Aorta (tissue), 5 donors: ENCODE measurements around the gene B4GALNT1. TPM values are rescaled to one million over a fixed set of nuclear protein-coding genes. Genes with fewer than 3 reads are reported as not detected.

ENCODE experiments used
- ATAC-seq: fragments of 200-7000 bp; cut with Tn5 transposase; one replicate; pipeline ENCODE4 v1.9.1; 2022; ENCODE audit warnings: moderate library complexity; ENCODE audit not compliant: low FRiP score
- DNase-seq, 2 donors: peaks; one replicate each; pipeline ENCODE4 v3.0.0-alpha.2; 2020
- H3K27ac ChIP-seq, 2 donors: one replicate each; pipeline ENCODE4 v1.5.1; 2013; ENCODE audit warnings: low read length in 2 of 2, mild to moderate bottlenecking in 2 of 2, moderate library complexity in 2 of 2, control low read depth in 1 of 2, inconsistent platforms in 1 of 2, low read depth in 1 of 2
- H3K27me3 ChIP-seq, 2 donors: one replicate each; pipeline ENCODE4 v1.6.1; 2013; ENCODE audit warnings: control low read depth in 1 of 2, low read length in 1 of 2, mild to moderate bottlenecking in 1 of 2, moderate library complexity in 1 of 2; ENCODE audit not compliant: insufficient read depth in 2 of 2, control insufficient read depth in 1 of 2
- H3K36me3 ChIP-seq, 2 donors: one replicate each; pipeline ENCODE4 v1.6.1; 2013; ENCODE audit warnings: control low read depth in 1 of 2, low read length in 1 of 2, mild to moderate bottlenecking in 1 of 2; ENCODE audit not compliant: insufficient read depth in 2 of 2, control insufficient read depth in 1 of 2
- H3K4me1 ChIP-seq, 2 donors: one replicate each; pipeline ENCODE4 v1.6.1; 2013; ENCODE audit warnings: low read length in 2 of 2, control low read depth in 1 of 2, mild to moderate bottlenecking in 1 of 2, moderate library complexity in 1 of 2; ENCODE audit not compliant: insufficient read depth in 2 of 2, control insufficient read depth in 1 of 2
- H3K4me3 ChIP-seq, 2 donors: one replicate each; pipeline ENCODE4 v1.5.1; 2013; ENCODE audit warnings: low read length in 2 of 2, control low read depth in 1 of 2, mild to moderate bottlenecking in 1 of 2
- H3K9me3 ChIP-seq: one replicate; pipeline ENCODE4 v1.6.1; 2013; ENCODE audit warnings: mild to moderate bottlenecking, low read length; ENCODE audit not compliant: control insufficient read depth
- WGBS, 2 donors: extraction: QIAGEN DNeasy Blood & Tissue Kit; methylation state at CpG; one replicate each; pipeline ENCODE4 v1.1.7; 2013; 5-methylcytosine and 5-hydroxymethylcytosine counted together
- intact Hi-C, 2 donors: fragments of 100-400 bp; cut with DNase I; formaldehyde crosslinking; loops; one replicate each; pipeline versions ENCODE4 v1.14.2 to v1.15.0; 2022
- polyA plus RNA-seq, 2 donors: library from polyadenylated mRNA; stranded (reverse); fragments of 200-250 nt; gene quantifications; one replicate each; pipeline ENCODE4 v1.2.3, GENCODE V29; 2013
- total RNA-seq, 2 donors: library from RNA; stranded (reverse); fragmentation: NEBNext Ultra II Directional; extraction: Animal tissue kit (Norgen Biotek cat#: 25700); gene quantifications; one replicate each; pipeline ENCODE4 v1.2.1, GENCODE V29; 2021
- donor health status: healthy with polysubstance abuse.
- donor health status: Bipolar disorder and iron deficiency.
- donor health status: DM: no; HTN: no; CAD: no.
- donor health status: DM: no; HTN: no; CAD: no.
- donor health status: DM: yes; HTN: yes; CAD: no.

Gene B4GALNT1
- total and polyA plus RNA-seq, 4 donors: 1.0 to 6.5 (median 4.4) TPM

DNA sequence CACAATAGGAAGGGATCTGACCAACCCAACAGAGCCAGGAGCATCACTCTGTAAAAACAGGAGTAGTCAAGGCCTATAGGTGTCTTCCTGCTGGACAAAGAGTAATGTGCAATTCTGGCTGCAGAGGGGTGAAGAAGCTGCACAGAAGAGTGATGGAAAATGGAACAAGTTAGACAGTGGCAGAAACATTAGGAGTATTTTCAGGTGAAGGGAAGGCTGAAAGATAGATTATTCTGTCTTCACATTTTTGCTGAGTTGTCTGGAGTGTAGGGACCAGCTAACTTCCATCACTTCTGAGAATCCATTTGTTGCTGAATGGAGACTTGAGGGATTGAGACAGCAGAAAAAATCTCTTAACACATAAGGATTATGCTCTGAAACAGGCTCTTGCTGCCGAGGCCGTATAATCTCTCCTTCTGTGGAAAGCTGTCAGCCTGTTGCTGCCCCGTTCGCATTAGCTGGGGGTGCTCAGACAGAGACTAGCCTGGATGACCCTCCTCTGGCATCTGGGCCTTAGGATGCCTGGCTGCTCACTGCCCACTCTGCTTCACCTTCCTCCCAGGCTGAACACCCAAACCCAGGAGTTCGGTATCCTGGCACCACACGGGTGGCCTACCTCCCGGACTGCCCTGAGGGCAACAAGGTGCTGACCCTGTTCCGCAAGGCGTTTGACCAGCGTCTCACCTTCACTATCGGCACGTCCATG is 24.9 kb downstream of the B4GALNT1 start:
- Histone ChIP-seq H3K4me1 (peaks cover 0 to 2% of the 10 kb centered on the region in 2 donors), H3K27ac (no peak overlapping the region), H3K27me3 (no peaks in the 10 kb centered on the region), H3K36me3 (no peaks in the 10 kb centered on the region), H3K4me3 (no peak overlapping the region), H3K9me3 (no peaks in the 10 kb centered on the region)
- 73% methylated on average over 12 of the region's 12 CpGs for WGBS, 2 donors
- ATAC-seq (no peak), DNase-seq (no peak)
- intact Hi-C loops: no loop called here

DNA sequence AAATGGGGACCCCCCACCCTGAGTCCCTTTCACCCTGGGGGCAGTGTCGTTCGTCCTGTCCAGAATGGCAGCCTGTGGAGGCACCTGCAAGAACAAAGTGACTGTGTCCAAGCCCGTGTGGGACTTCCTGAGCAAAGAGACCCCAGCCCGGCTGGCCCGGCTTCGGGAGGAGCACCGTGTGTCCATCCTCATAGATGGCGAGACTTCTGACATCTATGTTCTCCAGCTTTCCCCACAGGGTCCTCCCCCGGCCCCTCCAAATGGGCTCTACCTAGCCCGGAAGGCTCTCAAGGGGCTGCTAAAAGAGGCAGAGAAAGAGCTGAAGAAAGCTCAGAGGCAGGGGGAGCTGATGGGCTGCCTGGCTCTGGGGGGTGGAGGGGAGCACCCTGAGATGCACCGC is 26.2 kb downstream of the B4GALNT1 start:
- Histone ChIP-seq H3K27me3 (no peaks in the 10 kb centered on the region), H3K36me3 (peaks cover 0 to 2% of the 10 kb centered on the region in 2 donors), H3K4me3 (no peak overlapping the region), H3K9me3 (no peaks in the 10 kb centered on the region), H3K4me1 (peaks cover 0 to 2% of the 10 kb centered on the region in 2 donors), H3K27ac (no peak overlapping the region)
- ATAC-seq (no peak), DNase-seq (no peak)
- intact Hi-C loops: no loop called here
- WGBS, 2 donors: 85 to 89% methylated on average over 11 of the region's 11 CpGs

DNA sequence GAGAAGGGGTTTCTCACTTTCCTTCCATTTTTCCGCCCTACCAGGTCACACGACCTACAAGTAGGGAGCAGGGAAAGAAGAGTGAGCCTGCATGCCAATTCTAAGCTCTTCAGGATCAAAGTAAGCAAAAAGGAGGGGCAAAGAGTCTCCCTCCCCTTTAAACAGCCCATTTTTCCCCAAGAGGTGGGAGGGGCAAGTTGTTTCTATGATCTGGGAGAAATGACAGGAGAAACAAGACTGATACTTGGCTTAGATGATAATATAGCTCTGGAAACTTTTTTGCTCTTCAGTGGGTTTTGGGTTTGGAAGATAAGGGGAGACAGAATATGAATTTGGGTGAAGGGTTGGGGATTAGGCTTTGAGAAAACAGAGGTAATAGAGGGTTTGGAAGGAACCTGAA is 26.6 kb downstream of the B4GALNT1 start:
- ATAC-seq: no peak
- Histone ChIP-seq H3K36me3 (peaks cover 0 to 2% of the 10 kb centered on the region in 2 donors), H3K27ac (no peak overlapping the region), H3K9me3 (no peaks in the 10 kb centered on the region), H3K27me3 (no peaks in the 10 kb centered on the region), H3K4me3 (no peak overlapping the region), H3K4me1 (peaks cover 0 to 2% of the 10 kb centered on the region in 2 donors)
- 64 to 69% methylated on average over 2 of the region's 2 CpGs for WGBS, 2 donors
- no peak for DNase-seq
- intact Hi-C loops: no loop called here

DNA sequence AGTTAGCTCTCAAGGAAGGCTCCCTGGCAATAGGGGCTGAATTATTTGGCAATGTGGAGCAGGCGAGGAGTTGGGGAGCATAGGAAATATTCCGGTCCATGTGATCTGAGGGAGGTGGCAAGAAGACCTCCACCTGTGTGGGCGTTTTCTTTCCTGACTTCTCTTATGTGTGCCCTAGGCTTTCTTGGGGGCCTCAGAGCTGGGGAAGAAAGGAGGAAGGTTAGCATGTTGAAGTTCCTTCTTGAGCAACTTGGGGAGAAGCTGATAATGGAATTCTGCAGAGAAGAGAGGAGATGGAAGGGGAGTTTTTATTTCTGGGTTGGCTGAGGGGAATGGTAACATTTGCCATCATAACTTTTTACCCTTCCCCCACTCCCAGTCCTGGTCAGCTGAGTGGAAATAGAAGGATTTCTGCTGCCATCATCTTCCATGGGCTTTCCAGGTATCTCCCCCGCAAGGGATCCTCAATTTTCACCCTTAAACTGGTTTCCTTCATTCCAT is 27.1 kb downstream of the B4GALNT1 start:
- Histone ChIP-seq H3K9me3 (no peaks in the 10 kb centered on the region), H3K4me1 (peaks cover 0 to 2% of the 10 kb centered on the region in 2 donors), H3K4me3 (peak overlapping the region in 1 of 2 donors; percentile 96), H3K27me3 (no peaks in the 10 kb centered on the region), H3K27ac (peak overlapping the region in 1 of 2 donors; percentile 97), H3K36me3 (peaks cover 0 to 2% of the 10 kb centered on the region in 2 donors)
- WGBS, 2 donors: 40 to 48% methylated on average over 4 of the region's 4 CpGs
- DNase-seq (no peak), ATAC-seq (no peak)
- intact Hi-C loops: no loop called here

DNA sequence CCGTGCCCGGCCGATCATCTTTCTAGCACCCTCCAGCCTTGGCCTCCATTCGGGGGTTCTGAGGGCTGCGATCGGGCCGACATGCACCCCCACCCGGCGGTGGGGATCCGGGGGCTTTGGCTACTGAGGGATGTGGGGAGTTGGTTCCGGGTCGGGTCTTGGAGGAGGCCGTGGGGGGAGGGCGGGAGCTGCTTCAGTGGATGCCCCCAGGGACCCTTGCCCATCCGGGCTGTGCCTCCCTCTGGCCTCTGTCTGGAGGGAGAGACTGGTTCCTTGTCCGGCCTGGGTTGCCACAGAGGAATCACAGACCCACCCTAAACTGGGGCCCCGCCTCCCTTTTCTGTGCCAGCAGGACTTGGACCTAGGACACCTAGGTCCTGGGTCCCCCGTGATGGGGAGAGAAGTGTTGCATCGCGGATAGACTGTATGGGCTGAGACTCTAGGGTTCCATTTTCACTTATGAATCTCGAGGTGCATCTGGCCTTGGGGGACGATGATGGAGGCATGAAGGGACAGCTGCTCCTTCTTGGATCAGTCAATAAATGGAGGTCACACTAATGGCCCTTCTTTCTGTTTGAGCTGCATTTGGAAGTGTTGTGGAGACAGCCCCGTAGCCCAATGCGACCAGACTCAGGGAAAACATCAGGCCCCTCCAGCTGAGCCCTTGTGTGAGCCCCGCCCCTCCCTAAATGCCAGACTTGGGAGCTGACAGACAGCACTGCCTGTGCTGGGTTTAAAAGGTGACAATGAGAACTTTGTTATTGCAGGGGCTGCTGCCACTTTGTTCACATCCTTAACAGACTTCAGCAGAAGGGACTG is 27.8 kb downstream of the B4GALNT1 start:
- DNase-seq (peak in 1 of 2 donors; percentile 69), ATAC-seq (peak; percentile 4)
- Histone ChIP-seq H3K4me3 (peak overlapping the region; percentile 67 to 96), H3K27ac (peak overlapping the region; percentile 94 to 97), H3K27me3 (no peaks in the 10 kb centered on the region), H3K36me3 (peaks cover 0 to 5% of the 10 kb centered on the region in 2 donors), H3K9me3 (no peaks in the 10 kb centered on the region), H3K4me1 (peaks cover 0 to 2% of the 10 kb centered on the region in 2 donors)
- intact Hi-C loops: no loop called here
- 2 to 3% methylated on average over 24 to 25 of the region's 25 CpGs for WGBS, 2 donors

DNA sequence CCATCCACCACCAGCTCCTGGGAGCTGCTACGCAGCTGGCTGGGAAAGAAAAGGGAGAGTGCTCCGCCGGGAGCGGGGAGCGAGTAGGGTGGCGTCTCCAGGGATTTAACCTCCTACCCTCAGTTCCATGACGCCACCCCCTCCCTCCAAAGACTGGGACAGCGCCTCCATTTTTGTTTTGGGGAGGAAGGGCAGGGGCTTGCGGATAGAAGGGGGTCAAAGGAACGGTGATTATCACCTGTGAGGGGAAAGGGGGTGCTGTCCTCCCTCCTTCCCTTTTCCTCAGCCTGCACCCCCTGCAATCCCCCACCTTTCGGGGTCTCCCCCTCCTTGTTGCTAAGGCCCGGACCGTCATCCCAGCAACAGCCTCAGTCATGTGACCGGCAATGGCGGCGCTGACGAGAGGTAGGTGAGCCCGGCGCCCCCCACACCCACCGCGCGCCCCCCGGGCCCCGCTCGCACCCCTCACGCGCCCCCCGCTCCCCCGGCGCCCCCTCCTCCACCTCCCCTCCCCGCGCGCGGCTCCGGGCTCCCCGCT is 28.5 kb downstream of the B4GALNT1 start, which contains the start of gene DTX3:
DTX3 (plus strand) TSS at position 371 of the 538 bp plus-strand sequence. CDS start 1,694 bp downstream, outside the sequence.
- H3K4me1 ChIP-seq: peaks cover 0 to 2% of the 10 kb centered on the region in 2 donors
- H3K4me3 ChIP-seq: peak within 1 kb of the TSS; percentile 67 to 96
- 0 to 1% methylated on average over 18 to 36 of the region's 36 CpGs for WGBS, 2 donors
- peak; percentile 63 for ATAC-seq
- peak in 1 of 2 donors; percentile 65 for DNase-seq
- H3K9me3 ChIP-seq: no peaks in the 10 kb centered on the region
- H3K27me3 ChIP-seq: no peaks in the 10 kb centered on the region
- intact Hi-C loops: no loop called here
- H3K36me3 ChIP-seq: peaks cover 4 to 5% of the 10 kb centered on the region in 2 donors
- H3K27ac ChIP-seq: peak within 1 kb of the TSS; percentile 94 to 97

DNA sequence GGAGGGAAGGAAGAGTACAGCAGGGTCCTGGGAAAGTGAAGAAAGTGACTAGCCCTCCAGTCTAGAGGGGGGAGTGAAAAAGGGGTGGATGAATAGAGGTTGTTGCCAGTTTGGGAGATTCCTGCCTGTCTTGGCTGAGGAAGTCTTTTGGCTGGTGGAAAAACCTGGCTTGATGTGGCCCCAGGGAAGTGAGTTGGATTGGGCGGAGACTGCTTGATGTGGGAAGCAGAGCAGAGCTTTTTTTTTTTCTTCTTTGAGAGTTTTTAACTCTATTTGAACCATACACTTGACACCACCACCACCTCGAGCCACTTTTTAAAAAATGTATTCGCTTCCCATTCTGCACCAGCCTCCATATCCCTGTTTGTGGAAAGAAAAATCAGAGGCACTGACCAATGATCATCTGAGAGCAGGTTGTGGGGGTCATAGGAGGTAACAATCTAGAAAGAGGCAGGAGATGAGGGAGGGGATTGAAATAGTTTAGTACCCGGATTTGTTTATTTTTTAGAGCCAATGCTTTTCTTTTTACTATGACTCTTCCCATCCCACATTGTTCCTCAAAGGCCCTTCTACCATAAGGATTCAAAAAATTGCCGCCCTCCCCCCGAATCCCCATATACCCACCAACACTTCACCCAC is 29.1 kb downstream of the B4GALNT1 start:
- DNase-seq (peak in 1 of 2 donors; percentile 81), ATAC-seq (peak; percentile 75)
- Histone ChIP-seq H3K27me3 (no peaks in the 10 kb centered on the region), H3K36me3 (peaks cover 4 to 5% of the 10 kb centered on the region in 2 donors), H3K4me3 (peak overlapping the region; percentile 67 to 96), H3K27ac (peak overlapping the region; percentile 94 to 95), H3K4me1 (peaks cover 0 to 2% of the 10 kb centered on the region in 2 donors), H3K9me3 (no peaks in the 10 kb centered on the region)
- intact Hi-C loops: no loop called here
- 5 to 6% methylated on average over 6 of the region's 6 CpGs for WGBS, 2 donors

DNA sequence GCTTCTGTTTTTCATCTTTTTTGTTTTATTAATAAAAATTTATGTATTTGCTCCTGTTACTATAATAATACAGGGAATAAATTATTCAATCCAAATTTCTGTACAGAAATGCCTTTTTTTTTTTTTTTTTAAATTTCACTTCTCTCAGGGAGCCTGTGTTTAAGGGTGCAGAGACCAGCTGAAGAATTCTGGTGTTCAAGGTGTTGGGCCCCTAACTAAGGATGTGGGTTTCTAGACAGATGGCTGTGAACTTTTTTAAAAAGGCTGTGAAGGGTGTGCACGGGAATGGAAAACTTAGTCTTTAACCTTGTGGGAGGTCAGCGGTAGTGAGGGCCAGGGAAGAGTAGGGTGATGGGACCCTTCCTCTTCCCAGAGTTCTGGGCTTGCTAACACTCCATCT is 29.7 kb downstream of the B4GALNT1 start:
- Histone ChIP-seq H3K4me3 (no peak overlapping the region), H3K27ac (peak overlapping the region in 1 of 2 donors; percentile 95), H3K9me3 (no peaks in the 10 kb centered on the region), H3K36me3 (peaks cover 4 to 7% of the 10 kb centered on the region in 2 donors), H3K4me1 (peaks cover 0 to 2% of the 10 kb centered on the region in 2 donors), H3K27me3 (no peaks in the 10 kb centered on the region)
- DNase-seq (no peak), ATAC-seq (no peak)
- WGBS, 2 donors: 22 to 26% methylated on average over 2 of the region's 2 CpGs
- intact Hi-C loops: no loop called here
